Keratinocyte (primary cell): ENCODE measurements around the gene DLG1. TPM values are rescaled to one million over a fixed set of nuclear protein-coding genes. Genes with fewer than 3 reads are reported as not detected.

Experiments
- DNase-seq: peaks from one replicate; pipeline ENCODE4 v3.0.0-alpha.2; 2011; ENCODE audit warnings: low read depth, missing footprints, low spot score
- FAIRE-seq: peaks from 2 replicates; lab custom pipeline; 2011; peaks lifted over from hg19 to GRCh38; lab: Jason Lieb, UNC
- H2AFZ ChIP-seq: 2 replicates; pipeline ENCODE4 v1.6.0; 2012; ENCODE audit warnings: low read length, control low read depth, inconsistent platforms; ENCODE audit not compliant: control insufficient read depth
- H3K27ac ChIP-seq: 2 replicates; pipeline ENCODE4 v1.5.1; 2011; ENCODE audit warnings: low read length; ENCODE audit not compliant: control insufficient read depth, insufficient read depth
- H3K27me3 ChIP-seq: 3 replicates; pipeline ENCODE4 v1.6.0; 2011; ENCODE audit warnings: low read length; ENCODE audit not compliant: control insufficient read depth, insufficient read depth; ENCODE audit errors: extremely low read depth
- H3K36me3 ChIP-seq, 2 experiments: 2 replicates in 1 of 2; 3 replicates in 1 of 2; pipeline ENCODE4 v1.5.1; 2011; ENCODE audit warnings: low read length in 2 of 2, mild to moderate bottlenecking in 1 of 2; ENCODE audit not compliant: control insufficient read depth in 2 of 2, insufficient read depth in 2 of 2; ENCODE audit errors: extremely low read depth in 1 of 2
- H3K4me1 ChIP-seq: 3 replicates; pipeline ENCODE4 v1.5.1; 2011; ENCODE audit warnings: low read length; ENCODE audit not compliant: control insufficient read depth, insufficient read depth; ENCODE audit errors: extremely low read depth
- H3K4me2 ChIP-seq: 3 replicates; pipeline ENCODE4 v1.6.0; 2011; ENCODE audit warnings: low read depth, low read length; ENCODE audit not compliant: control insufficient read depth, insufficient read depth; ENCODE audit errors: extremely low read depth
- H3K4me3 ChIP-seq, 3 experiments: fragments of 200-600 bp in 1 of 3; sonication (generic) in 1 of 3; 2 replicates in 2 of 3; 3 replicates in 1 of 3; pipeline ENCODE4 v1.5.1; 2011 to 2016; ENCODE audit warnings: low read length in 3 of 3, mild to moderate bottlenecking in 3 of 3, control low read depth in 2 of 3, inconsistent platforms in 1 of 3, low read depth in 1 of 3, mixed read lengths in 1 of 3, mixed run types in 1 of 3, moderate library complexity in 1 of 3; ENCODE audit not compliant: control insufficient read depth in 2 of 3, insufficient read depth in 2 of 3; ENCODE audit errors: extremely low read depth in 1 of 3
- H3K79me2 ChIP-seq: 2 replicates; pipeline ENCODE4 v1.6.0; 2012; ENCODE audit warnings: low read length; ENCODE audit not compliant: control insufficient read depth, insufficient read depth
- H3K9ac ChIP-seq: 3 replicates; pipeline ENCODE4 v1.6.0; 2011; ENCODE audit warnings: low read length; ENCODE audit not compliant: control insufficient read depth, insufficient read depth; ENCODE audit errors: extremely low read depth
- H3K9me1 ChIP-seq: 3 replicates; pipeline ENCODE4 v1.6.0; 2011; ENCODE audit warnings: low read length; ENCODE audit not compliant: control insufficient read depth, insufficient read depth; ENCODE audit errors: extremely low read depth
- H3K9me3 ChIP-seq: 2 replicates; pipeline ENCODE4 v1.5.1; 2012; ENCODE audit warnings: low read depth, low read length; ENCODE audit not compliant: control insufficient read depth
- H4K20me1 ChIP-seq: 3 replicates; pipeline ENCODE4 v1.6.0; 2011; ENCODE audit warnings: low read length; ENCODE audit not compliant: control insufficient read depth, insufficient read depth; ENCODE audit errors: extremely low read depth
- CTCF ChIP-seq, 3 experiments: IDR thresholded peaks in 1 of 3; conservative IDR thresholded peaks in 1 of 3; optimal IDR thresholded peaks in 1 of 3; 2 replicates in 2 of 3; 3 replicates in 1 of 3; pipeline versions ENCODE3 to v1.5.1; 2011; ENCODE audit warnings: low read length in 3 of 3, mild to moderate bottlenecking in 3 of 3, moderate library complexity in 2 of 3, control low read depth in 1 of 3, inconsistent platforms in 1 of 3; ENCODE audit not compliant: insufficient read depth in 2 of 3; ENCODE audit errors: extremely low read depth in 1 of 3
- EZH2 ChIP-seq: IDR thresholded peaks from one replicate; pipeline ENCODE4 v1.6.1; 2012; ENCODE audit warnings: inconsistent platforms, mild to moderate bottlenecking, low read length, moderate library complexity
- dilution Hi-C: fragments of 300-500 bp; cut with MboI; formaldehyde crosslinking; loops from one replicate; pipeline ENCODE4 v1.7.0; 2020; ENCODE audit warnings: low sequenced_read_pairs; ENCODE audit not compliant: extremely low pct_ligation_motif_present
- polyA plus RNA-seq, 5 experiments: library from polyadenylated mRNA; depleted of rRNA in 3 of 5; stranded (reverse) in 3 of 5; stranded (forward) in 1 of 5; unstranded in 1 of 5; fragments of >200 nt; gene quantifications; 1 replicate in 1 of 5; 2 replicates in 3 of 5; 3 replicates in 1 of 5; pipeline versions ENCODE4 v1.2.1 to v1.2.3, GENCODE V29; 2011 to 2012; ENCODE audit warnings: missing spikeins in 2 of 5, low read depth in 1 of 5, low replicate concordance in 1 of 5
- small RNA-seq, 3 experiments: library from RNA; depleted of rRNA; stranded (forward); fragments of <200 nt; gene quantifications; one replicate each; pipeline ENCODE3, GENCODE V24; 2012; ENCODE audit warnings: low read depth in 3 of 3, low replicate concordance in 1 of 3; ENCODE audit not compliant: insufficient read length in 3 of 3

Gene DLG1
- polyA plus RNA-seq, 1 donor (not counting 4 experiments of a cell fraction or from before 2014, with no cell fraction given) = 139 TPM

GRCh38 chr3:196994056-196994455 lies 304.4 kb downstream of the DLG1 start:
- H3K27me3 ChIP-seq = peaks cover 3% of the 10 kb centered on the region
- no peaks in the 10 kb centered on the region for H4K20me1 ChIP-seq
- H3K27ac ChIP-seq = no peak overlapping the region
- H3K4me2 ChIP-seq = no peak overlapping the region
- no peaks in the 10 kb centered on the region for H3K36me3 ChIP-seq
- DNase-seq (no peak), FAIRE-seq (no peak)
- H3K9me1 ChIP-seq = no peaks in the 10 kb centered on the region
- dilution Hi-C loops = no loop called here
- H3K4me1 ChIP-seq = peaks cover 16% of the 10 kb centered on the region
- no peak overlapping the region for H3K4me3 ChIP-seq
- no peak overlapping the region for H2AFZ ChIP-seq
- H3K9me3 ChIP-seq = no peaks in the 10 kb centered on the region
- H3K9ac ChIP-seq = no peak overlapping the region
- no peaks in the 10 kb centered on the region for H3K79me2 ChIP-seq
- TF ChIP-seq CTCF (optimal IDR thresholded peaks at IDR 0.05 in 1 of 3, IDR thresholded peaks at IDR 0.05 in 1 of 3, conservative IDR thresholded peaks at IDR 0.05 in 1 of 3; ENCODE audit: extremely low read depth in 1 of 3, insufficient read depth in 2 of 3, low read length in 3 of 3) = no peak
- no peak for TF ChIP-seq EZH2

Small RNAs within 50 kb of the gene (small RNA-seq; reads per million reads assigned to genes)
- 0 to 0.67 (median 0.50) reads per million in 3 experiments for gene MIR4797
